ENCODE data around the gene NBAS.

DNA sequence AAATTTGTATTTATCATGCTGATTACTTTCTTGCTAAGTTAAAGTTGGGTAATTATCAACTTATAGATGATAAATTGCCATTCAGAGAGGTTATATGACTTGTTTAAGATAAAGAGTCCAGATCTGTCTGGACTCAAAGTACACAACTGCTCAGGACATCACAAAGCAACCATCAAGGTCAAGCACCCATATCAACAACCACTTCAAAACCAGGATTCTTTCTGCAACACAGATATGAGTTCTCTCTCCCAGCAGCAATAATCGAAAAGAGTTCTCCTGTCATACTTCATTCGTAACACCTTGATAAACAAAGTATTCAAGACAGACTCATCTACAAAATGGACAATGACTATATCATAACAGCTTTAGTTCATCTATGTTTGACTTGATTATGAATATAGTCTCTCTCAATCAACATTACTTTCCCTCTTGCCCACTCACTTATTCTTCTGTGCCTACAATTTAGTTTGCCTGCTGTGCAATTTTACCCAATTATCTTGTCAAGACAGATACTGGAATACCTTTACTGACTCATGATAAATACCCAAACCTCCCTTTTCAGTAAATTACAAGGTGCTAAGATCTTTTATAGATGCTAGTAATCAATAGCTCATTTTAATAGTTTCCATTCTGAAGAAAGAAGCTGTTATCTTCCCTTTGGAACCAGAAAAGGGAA, 281.8 kb downstream of the NBAS start:
- TF ChIP-seq EZH2 (IDR thresholded peaks at IDR 0.05; ENCODE audit: insufficient read depth, low read length) = no peak
- TF ChIP-seq, protein P1, sequence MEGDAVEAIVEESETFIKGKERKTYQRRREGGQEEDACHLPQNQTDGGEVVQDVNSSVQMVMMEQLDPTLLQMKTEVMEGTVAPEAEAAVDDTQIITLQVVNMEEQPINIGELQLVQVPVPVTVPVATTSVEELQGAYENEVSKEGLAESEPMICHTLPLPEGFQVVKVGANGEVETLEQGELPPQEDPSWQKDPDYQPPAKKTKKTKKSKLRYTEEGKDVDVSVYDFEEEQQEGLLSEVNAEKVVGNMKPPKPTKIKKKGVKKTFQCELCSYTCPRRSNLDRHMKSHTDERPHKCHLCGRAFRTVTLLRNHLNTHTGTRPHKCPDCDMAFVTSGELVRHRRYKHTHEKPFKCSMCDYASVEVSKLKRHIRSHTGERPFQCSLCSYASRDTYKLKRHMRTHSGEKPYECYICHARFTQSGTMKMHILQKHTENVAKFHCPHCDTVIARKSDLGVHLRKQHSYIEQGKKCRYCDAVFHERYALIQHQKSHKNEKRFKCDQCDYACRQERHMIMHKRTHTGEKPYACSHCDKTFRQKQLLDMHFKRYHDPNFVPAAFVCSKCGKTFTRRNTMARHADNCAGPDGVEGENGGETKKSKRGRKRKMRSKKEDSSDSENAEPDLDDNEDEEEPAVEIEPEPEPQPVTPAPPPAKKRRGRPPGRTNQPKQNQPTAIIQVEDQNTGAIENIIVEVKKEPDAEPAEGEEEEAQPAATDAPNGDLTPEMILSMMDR (IDR thresholded peaks at IDR 0.05; ENCODE audit: insufficient read depth, low read depth, low read length) = no peak

All from astrocyte (in vitro differentiated cells and primary cell).